Measurements from ENCODE around the gene CTSF.

DNA sequence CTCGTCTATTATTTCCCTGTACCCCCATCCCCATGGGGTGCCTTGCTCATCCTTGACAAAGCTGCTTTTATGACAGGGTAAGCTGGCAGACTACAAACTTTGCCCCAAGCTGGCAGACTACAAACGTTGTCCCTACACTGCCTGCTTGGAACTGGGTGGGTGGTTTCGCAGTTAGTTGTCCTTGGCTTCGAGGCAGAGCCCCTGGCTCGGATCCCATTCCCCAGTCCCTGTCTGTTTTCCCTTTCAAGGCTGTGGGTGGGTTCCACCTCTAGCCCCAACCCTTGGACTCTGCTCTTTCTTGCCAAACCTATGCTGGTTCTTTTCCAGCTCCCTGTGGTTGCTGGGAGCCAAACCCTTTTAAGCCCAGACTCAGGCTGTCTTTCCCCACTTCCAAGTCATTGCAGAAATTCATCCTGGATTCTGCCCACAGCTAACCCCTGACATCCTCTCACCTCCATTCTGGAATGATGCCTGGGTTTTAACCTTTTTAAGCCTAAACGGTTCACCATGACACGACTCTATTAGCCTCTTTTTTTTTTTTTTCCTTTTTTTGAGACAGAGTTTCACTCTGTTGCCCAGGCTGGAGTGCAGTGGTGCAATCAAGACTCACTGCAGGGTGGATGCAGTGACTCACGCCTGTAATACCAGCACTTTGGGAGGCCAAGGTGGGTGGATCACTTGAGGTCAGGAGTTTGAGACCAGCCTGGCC lies 38.9 kb upstream of the CTSF start:
- TF ChIP-seq, protein P1, sequence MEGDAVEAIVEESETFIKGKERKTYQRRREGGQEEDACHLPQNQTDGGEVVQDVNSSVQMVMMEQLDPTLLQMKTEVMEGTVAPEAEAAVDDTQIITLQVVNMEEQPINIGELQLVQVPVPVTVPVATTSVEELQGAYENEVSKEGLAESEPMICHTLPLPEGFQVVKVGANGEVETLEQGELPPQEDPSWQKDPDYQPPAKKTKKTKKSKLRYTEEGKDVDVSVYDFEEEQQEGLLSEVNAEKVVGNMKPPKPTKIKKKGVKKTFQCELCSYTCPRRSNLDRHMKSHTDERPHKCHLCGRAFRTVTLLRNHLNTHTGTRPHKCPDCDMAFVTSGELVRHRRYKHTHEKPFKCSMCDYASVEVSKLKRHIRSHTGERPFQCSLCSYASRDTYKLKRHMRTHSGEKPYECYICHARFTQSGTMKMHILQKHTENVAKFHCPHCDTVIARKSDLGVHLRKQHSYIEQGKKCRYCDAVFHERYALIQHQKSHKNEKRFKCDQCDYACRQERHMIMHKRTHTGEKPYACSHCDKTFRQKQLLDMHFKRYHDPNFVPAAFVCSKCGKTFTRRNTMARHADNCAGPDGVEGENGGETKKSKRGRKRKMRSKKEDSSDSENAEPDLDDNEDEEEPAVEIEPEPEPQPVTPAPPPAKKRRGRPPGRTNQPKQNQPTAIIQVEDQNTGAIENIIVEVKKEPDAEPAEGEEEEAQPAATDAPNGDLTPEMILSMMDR (IDR thresholded peaks at IDR 0.05; ENCODE audit: insufficient read depth, low read length, poor library complexity, severe bottlenecking), result no peak
- no peak for TF ChIP-seq EZH2phosphoT487 (conservative IDR thresholded peaks at IDR 0.05; ENCODE audit: low read length)
